ENCODE measurements around the gene ATAD3C.
A peak's percentile ranks its signal among the peaks of the same experiment; 100 is the strongest.
"Not testable (repeated sequence)": the region's sequence is repeated elsewhere in the genome, so short reads cannot be mapped to it uniquely, and the experiment has no call there.

The ATAD3C gene

GRCh38 chr1:1402901-1403392 is 46.5 kb upstream of the ATAD3C start:
- H3K36me3 ChIP-seq (ENCODE audit: control insufficient read depth in 2 of 2, insufficient read depth in 1 of 2, low read length in 2 of 2): peaks cover 19 to 71% of the 10 kb centered on the region in 2 experiments; a peak in 2 of 3 replicates
- not testable (repeated sequence) for H3K4me3 ChIP-seq (ENCODE audit: low read depth, low read length); H3K27ac ChIP-seq (ENCODE audit: extremely low read depth, low read depth, low read length); H3K4me1 ChIP-seq (ENCODE audit: control insufficient read depth, insufficient read depth, low read length); H3K9me3 ChIP-seq (ENCODE audit: control insufficient read depth, insufficient read depth, low read depth, low read length)
- TF ChIP-seq SCRT1 (tag by site-specific recombination; IDR thresholded peaks at IDR 0.05; ENCODE audit: borderline replicate concordance) (peak; percentile 34; the same call in 1 of the 2 replicates), PRDM10 (tag by site-specific recombination; IDR thresholded peaks at IDR 0.05) (peak; percentile 89), ZNF18 (tag by site-specific recombination; IDR thresholded peaks at IDR 0.05) (peak; percentile 95)
- CTCF ChIA-PET: interaction anchor here (0.6 to 1.9 kb wide), 6 partner anchors 11 to 94 kb away, joined by 3 to 9 read pairs (median 3); no protein-coding TSS in a partner anchor
- POLR2A ChIA-PET: interaction anchor here (0.7 to 1.5 kb wide), 3 partner anchors 23 to 133 kb away, joined by 3 to 4 read pairs (median 3); a partner anchor contains a TSS

- peaks cover 19 to 69% of the 10 kb centered on the region in 2 experiments; a peak in 2 of 3 replicates for H3K36me3 ChIP-seq (ENCODE audit: control insufficient read depth in 2 of 2, insufficient read depth in 1 of 2, low read length in 2 of 2)
- POLR2A ChIA-PET: interaction anchor here (0.7 to 1.2 kb wide), 2 partner anchors 22 to 38 kb away, joined by 3 to 4 read pairs; a partner anchor contains a TSS
- H3K9me3 ChIP-seq (ENCODE audit: control insufficient read depth, insufficient read depth, low read depth, low read length): no peaks in the 10 kb centered on the region
- peak overlapping the region; percentile 8; the same call in 1 of the 2 replicates for H3K27ac ChIP-seq (ENCODE audit: extremely low read depth, low read depth, low read length)
- H3K4me3 ChIP-seq (ENCODE audit: low read depth, low read length): no peak overlapping the region
- H3K4me1 ChIP-seq (ENCODE audit: control insufficient read depth, insufficient read depth, low read length): no peaks in the 10 kb centered on the region
- CTCF ChIA-PET: interaction anchor here (1.2 kb wide), 1 partner anchor 37 kb away, joined by 4 read pairs; no protein-coding TSS in a partner anchor
- TF ChIP-seq EGR2 (tag by site-specific recombination; IDR thresholded peaks at IDR 0.05; ENCODE audit: low read depth) (peak; percentile 64; the same call in 1 of the 2 replicates), ZNF18 (tag by site-specific recombination; IDR thresholded peaks at IDR 0.05) (peak; percentile 60; the same call in 1 of the 2 replicates), GLI4 (tag by site-specific recombination; IDR thresholded peaks at IDR 0.05) (no peak), ZFHX2 (tag by site-specific recombination; conservative IDR thresholded peaks at IDR 0.05) (peak; percentile 76), SP3 (tag by site-specific recombination; IDR thresholded peaks at IDR 0.05) (no peak), ZNF600 (tag by site-specific recombination; IDR thresholded peaks at IDR 0.05) (peak; percentile 68)
Measured at GRCh38 chr1:1403653-1404052, 45.8 kb upstream of the ATAD3C start.

GRCh38 chr1:1406101-1406820 is 43.2 kb upstream of the ATAD3C start:
- H3K36me3 ChIP-seq (ENCODE audit: control insufficient read depth in 2 of 2, insufficient read depth in 1 of 2, low read length in 2 of 2): peaks cover 19 to 66% of the 10 kb centered on the region in 2 experiments; a peak in 2 of 3 replicates

More at GRCh38 chr1:1406101-1406820, 43.2 kb upstream of the ATAD3C start:
- Histone ChIP-seq H3K9me3 (ENCODE audit: control insufficient read depth, insufficient read depth, low read depth, low read length) (no peaks in the 10 kb centered on the region), H3K4me1 (ENCODE audit: control insufficient read depth, insufficient read depth, low read length) (no peaks in the 10 kb centered on the region), H3K4me3 (ENCODE audit: low read depth, low read length) (peak overlapping the region; percentile 84), H3K27ac (ENCODE audit: extremely low read depth, low read depth, low read length) (peak overlapping the region; percentile 87)
- CTCF ChIA-PET: interaction anchor here (0.6 to 1.4 kb wide), 5 partner anchors 32 to 62 kb away, joined by 3 to 4 read pairs (median 3); no protein-coding TSS in a partner anchor
- POLR2A ChIA-PET: interaction anchor here (0.6 to 1.0 kb wide), 3 partner anchors 31 to 159 kb away, joined by 3 read pairs; partner anchors contain the start of gene AURKAIP1
- TF ChIP-seq ZNF623 (tag by site-specific recombination; IDR thresholded peaks at IDR 0.05) (no peak), AEBP2 (tag by site-specific recombination; IDR thresholded peaks at IDR 0.05; ENCODE audit: borderline replicate concordance) (no peak), GLIS1 (tag by site-specific recombination; IDR thresholded peaks at IDR 0.05) (0 out of 2 replicates have a peak, but pooled peaks have one; percentile 7), GLIS2 (tag by site-specific recombination; IDR thresholded peaks at IDR 0.05) (peak; percentile 46)

Data from HEK293 (cell line).